Right ventricle myocardium superior (tissue), 1 donor: Measurements from ENCODE around the gene ZBTB12. TPM values are rescaled to one million over a fixed set of nuclear protein-coding genes. Genes with fewer than 3 reads are reported as not detected.
"Not testable (repeated sequence)": the region's sequence is repeated elsewhere in the genome, so short reads cannot be mapped to it uniquely, and the experiment has no call there.

Experiments used
- ATAC-seq: fragments of 200-7000 bp; cut with Tn5 transposase; one replicate; pipeline ENCODE4 v1.9.1; 2020; ENCODE audit warnings: mild to moderate bottlenecking; ENCODE audit not compliant: poor library complexity
- DNase-seq: peaks from one replicate; pipeline ENCODE4 v3.0.0-alpha.2; 2020
- intact Hi-C: fragments of 100-400 bp; cut with DNase I; formaldehyde crosslinking; loops from one replicate; pipeline ENCODE4 v1.11.2; 2022
- total RNA-seq: library from RNA; stranded (reverse); fragmentation: NEBNext Ultra II Directional; extraction: Animal tissue kit (Norgen Biotek cat#: 25700); gene quantifications from one replicate; pipeline ENCODE4 v1.2.1, GENCODE V29; 2021
- donor health status: DM: no; HTN: yes; CAD: no; lungs with severe emphysema.

The ZBTB12 gene
- total RNA-seq, 1 donor from 2014 or later = 3.1 TPM

DNA sequence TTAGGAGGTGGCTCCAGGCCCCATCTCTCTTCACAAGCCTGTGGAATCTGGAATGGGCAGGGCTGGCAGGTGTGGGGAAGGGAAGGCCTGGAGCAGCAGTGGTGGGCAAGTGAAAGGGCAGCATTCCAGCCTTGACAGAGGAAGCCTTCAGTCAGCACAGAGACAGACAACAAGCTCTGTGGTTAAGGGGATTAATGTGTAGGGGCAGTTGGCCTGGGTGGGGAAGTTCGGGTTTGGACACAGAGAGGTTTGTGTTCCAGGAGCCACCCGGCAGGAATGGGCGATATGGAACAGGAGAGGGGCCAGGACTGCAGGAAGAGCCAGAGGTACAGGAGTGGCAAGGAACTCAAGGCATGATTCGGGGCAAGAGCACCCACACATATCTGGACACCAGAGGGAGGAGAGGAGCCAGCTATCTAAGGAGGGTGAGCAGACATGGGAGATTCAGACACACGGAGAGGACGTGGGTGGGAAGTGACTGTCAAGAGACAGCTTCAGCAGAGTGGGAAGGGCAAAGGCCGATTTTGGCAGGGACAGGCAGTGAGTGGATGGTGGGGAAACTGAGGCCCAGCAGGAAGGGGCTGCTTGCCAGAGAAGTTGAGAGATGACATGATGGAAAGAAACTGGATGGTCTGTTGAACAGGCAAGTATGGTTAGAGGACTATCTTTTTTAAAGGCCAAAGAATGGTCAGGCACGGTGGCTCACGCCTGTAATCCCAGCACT, 20.6 kb downstream of the ZBTB12 start:
- no peak for DNase-seq
- no peak for ATAC-seq
- intact Hi-C loops = no loop called here

DNA sequence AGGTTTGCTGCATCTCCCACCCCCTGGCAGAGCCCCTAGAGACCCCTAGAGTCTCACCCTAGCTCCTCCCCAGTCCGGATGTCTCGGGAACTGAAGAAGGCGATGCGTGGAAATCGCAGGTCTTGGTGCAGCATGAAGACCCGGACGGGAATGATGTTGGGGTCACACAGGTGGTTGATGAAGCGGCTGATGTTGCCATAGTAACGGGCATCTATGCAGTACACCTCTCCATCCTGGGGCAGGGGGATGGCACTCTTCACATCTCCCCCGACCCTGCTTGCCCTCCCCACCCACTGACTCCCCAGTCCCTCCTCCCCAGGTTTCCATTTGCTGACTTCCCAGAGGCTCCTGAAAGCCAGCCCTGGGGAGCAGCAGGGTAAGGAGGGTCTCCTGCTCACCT, 21.3 kb downstream of the ZBTB12 start:
- intact Hi-C loops = no loop called here

DNA sequence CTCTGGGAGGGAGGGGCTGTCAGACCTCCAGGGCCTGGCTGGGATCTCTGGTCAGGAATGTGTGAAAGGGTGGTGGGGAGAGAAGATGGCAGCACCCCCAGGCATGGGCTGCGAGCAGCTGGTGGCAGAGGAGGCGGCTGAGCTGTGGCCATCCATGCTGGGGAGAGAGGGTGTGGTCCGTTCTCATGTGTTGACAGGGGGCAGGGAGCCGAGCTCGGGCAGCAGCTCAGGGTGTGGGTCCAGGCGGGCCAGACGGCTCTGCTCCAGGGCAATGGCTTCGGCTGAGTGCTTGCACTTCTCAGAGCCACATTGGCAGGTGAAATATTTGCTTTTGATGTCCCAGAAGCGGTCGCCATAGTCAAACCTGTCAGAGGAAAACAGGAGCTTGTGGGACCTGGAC, 22.0 kb downstream of the ZBTB12 start:
- ATAC-seq = no peak
- intact Hi-C loops = no loop called here
- DNase-seq = no peak

More for the DNA sequence above, 21.3 kb downstream of the ZBTB12 start:
- DNase-seq (no peak), ATAC-seq (no peak)

DNA sequence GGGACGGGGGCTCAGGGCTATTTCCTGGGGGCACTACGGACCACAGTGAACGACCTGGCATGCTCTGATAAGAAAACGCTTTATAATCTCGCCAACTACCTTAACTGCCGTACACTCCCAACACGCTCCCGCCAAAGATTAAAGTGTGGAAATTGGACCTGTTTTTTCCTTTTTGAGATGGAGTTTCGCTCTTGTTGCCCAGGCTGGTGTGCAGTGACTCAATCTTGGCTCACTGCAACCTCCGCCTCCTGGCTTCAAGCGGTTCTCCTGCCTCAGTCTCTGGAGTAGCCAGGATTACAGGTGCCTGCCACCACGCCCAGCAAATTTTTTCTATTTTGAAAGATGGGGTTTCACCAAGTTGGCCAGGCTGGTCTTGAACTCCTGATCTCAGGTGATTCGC, 22.7 kb downstream of the ZBTB12 start:
- no peak for DNase-seq
- intact Hi-C loops = no loop called here
- no peak for ATAC-seq

DNA sequence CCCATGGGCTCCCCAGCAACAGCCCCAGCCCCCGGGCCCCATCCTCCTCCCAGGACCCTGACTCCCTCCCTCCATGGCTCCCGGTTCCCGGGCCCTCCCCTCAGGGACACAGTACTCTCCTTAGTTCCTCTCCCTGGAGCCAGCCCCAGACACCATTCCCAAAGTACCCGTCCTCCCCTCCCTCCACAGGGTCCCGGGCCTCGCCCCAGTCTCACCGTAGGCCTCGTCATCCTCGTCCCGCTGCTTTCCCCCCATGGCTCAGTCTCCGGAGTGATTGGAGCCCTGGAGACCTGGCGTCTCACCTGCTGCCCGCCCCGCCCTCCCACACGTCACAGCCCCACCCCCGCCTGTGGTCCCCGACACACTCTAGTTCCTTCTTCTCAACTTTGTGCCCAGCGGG, 23.2 kb downstream of the ZBTB12 start, which contains the start of gene SLC44A4:
Gene SLC44A4 (minus strand): TSS at position 272 of the 400 bp plus-strand sequence. CDS start 17 bp downstream, at position 255.
- DNase-seq = no peak
- no peak for ATAC-seq
- intact Hi-C loops = no loop called here

DNA sequence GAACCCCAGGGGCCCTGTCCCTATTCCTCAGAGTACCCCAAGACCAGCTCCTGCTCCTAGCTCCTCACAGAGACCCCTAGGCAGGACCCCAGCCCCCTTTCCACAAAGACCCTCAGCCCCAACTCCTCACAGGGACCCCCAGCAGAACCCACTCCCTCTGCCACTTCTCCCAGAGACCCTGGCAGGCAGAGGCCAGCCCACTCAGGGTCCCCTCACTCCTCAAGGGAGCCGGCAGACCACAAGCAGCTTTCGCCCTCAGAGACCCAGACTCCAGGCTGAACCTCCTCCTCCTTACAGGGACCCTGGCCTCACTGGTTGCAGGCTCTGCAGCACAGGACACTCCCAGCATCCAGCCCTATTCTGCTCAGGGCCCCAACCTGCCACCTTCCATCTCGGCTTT, 23.7 kb downstream of the ZBTB12 start:
- intact Hi-C loops = no loop called here
- DNase-seq = no peak
- ATAC-seq = no peak

DNA sequence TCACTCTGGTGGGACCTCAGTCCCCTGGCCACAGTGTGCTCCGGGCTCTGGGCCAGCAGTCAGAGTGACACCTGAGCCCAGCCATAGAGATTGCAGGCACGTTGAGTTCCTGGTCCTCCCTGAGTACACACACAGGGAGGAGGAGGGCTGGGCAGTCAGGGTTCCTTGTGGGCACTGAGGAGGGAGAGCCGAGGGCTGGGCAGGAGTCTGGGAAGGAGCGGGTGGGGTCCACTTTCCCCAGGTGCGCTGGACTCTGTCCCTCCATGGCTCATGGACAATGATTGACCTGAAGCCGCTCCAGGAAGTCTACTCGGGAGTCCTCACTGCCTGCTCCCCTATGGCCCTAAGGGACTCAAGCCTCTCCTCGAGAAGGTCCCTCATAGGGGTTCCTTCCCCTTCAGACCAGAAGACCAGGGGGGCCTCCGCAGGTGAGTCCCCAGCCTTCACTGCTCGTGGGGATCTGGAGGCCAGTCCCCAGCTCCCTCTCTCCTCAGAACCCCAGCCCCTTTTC, 24.2 kb downstream of the ZBTB12 start:
- peak; percentile 43 for ATAC-seq
- no peak for DNase-seq
- intact Hi-C loops = no loop called here

DNA sequence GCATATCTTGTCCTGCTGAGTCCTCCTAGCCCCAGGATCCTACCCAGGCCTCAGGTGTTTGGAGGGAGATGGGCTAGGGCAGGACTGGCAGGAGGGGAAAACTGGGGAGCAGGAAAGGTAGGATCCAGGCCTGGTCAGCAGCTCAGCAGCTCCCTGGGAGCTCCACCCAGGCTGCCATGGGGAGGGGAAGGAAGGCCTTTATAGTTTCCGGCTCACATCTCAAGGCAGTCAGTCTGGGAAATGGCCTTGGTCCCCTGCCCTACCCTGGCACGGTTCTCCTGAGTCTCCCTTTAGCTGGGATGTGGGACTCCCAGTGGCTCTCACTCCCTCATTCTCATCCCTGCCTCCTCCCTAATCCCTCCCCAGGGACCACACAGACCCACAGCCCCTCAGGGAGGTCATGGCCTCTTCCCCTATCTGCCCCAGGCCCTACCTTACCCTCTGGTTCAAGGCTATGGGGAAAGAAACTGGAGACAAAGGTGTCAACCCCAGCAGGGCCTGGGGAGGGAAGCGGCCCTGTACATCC, 24.7 kb downstream of the ZBTB12 start:
- intact Hi-C loops = no loop called here
- ATAC-seq = peak; percentile 30
- DNase-seq = no peak

DNA sequence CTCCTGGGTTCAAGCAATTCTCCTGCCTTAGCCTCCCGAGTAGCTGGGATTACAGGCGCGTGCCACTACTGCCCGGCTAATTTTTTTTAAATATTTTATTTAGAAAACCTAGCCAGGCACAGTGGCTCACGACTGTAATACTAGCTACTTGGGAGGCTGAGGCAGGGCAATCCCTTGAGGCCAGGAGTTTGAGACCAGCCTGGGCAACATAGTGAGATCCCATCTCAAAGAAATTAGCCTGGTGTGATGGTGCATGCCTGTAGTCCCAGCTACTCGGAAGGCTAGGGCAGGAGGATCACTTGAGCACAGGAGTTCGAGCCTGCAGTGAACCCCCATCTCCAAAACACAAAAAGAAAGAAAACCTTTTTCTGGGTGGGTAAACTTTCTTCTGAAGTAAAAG, 25.5 kb downstream of the ZBTB12 start:
- intact Hi-C loops = no loop called here
- no peak for DNase-seq

DNA sequence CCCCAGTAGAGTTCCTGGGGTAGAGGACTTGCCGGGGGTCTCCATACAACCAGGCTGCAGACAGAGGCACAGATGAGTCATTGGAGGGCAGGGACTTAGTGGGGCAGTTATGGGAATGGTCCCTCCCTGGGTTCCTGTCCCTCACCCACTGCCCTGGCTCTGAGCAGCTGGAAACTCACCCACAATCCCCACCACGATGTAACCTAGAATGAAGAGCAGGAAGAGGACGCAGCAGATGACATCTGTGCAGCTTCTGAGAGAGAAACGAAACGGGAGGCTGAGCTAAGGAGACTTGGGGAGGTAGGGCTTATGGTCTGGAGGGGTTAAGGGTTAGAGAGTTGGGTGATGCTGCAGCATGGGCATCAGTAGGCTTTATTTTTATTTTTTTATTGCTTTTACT, 26.0 kb downstream of the ZBTB12 start:
- no peak for DNase-seq
- intact Hi-C loops = no loop called here
- ATAC-seq = no peak

More for the DNA sequence above, 25.5 kb downstream of the ZBTB12 start:
- ATAC-seq = no peak

DNA sequence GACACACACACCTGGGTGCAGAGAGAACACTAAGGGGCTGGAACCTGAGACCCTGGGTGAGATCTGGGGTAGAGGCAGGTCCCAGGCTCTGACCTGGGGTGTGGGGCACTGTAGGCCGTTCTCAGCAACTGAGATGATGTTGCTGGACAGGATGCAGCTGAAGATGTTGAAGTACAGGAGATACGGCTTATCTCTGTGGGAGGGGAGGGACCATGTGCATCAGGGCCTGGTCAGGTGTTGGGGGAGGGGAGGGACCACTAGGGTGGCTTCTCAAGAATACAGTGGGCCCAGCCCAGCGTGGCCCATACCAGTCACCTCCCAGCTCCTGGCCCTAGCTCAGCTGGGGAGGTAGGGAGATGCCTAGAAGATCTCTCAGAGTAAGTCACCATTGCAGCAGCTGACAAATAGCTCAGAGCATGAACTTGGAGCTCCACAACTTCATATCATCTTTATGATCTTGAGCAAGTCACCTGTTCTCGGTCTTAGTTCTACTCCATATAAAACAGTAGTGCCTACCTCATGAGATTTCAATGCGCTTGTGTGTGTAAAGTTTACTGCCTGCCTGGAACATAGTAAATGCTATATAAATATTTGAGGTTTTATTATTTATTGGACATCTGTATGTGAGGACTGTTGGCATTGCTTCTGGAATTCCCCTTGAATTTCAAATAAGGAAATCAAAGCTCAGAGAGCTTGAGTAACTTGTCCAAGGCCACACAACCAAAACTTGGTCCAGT, 26.9 kb downstream of the ZBTB12 start:
- DNase-seq (no peak), ATAC-seq (no peak)
- intact Hi-C loops = no loop called here

DNA sequence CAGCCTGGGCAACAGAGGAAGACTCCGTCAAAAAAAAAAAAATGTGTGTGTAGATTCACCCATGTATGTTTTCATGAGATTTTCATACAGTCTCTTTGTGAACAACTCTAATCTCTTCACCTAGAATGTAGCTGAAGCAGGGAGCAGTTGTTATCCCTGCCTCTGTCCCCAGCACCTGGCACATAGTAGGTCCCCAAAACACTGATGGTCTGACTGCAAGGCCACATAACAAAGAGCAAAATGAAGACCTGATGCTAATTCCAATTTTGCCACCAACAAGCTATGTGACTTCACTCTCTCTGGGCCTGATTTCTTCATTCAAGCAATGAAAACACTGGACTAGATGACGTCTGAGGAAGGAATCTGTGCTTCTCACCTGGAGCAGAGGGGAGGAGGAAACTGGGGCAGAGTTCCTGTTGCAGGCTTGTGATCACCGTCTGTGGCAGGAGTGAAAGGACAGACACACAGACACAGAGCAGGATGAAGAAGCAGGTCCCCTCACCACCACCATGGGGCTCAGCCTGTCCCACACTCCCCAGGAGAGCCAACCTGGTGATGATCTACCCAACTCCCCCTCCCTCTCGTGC, 27.7 kb downstream of the ZBTB12 start:
- intact Hi-C loops = no loop called here
- no peak for ATAC-seq
- no peak for DNase-seq

DNA sequence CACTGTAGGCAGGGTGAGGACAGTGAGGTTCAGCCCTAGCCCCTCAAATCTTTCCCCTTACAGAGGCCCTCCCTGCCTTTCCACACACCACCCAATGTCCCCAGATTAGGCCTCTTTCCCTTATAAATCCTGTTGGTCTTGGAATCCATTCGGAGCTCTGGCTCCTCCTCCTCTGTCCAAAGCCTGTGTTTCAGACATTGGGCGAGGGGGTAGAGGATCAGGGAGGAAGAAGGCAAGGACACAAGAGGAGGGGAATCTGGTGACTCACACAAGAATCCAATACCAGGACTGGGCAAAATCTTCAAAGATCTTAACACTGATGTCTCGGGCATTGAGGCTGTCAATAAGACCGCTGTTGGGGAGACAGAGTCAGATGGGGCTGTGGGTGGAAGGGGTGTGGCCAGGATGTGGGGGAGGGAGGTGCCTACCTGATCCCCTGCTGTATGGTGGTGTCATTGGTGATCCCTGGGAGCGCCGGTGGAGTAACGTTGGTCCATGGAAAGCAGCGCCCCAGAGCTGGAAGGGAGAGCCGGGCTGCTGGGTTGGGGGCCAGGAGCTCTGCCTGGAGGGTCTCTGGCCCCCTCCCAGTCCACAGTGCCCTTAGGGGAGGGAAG, 30.7 kb downstream of the ZBTB12 start:
- intact Hi-C loops = no loop called here
- DNase-seq = no peak
- no peak for ATAC-seq

DNA sequence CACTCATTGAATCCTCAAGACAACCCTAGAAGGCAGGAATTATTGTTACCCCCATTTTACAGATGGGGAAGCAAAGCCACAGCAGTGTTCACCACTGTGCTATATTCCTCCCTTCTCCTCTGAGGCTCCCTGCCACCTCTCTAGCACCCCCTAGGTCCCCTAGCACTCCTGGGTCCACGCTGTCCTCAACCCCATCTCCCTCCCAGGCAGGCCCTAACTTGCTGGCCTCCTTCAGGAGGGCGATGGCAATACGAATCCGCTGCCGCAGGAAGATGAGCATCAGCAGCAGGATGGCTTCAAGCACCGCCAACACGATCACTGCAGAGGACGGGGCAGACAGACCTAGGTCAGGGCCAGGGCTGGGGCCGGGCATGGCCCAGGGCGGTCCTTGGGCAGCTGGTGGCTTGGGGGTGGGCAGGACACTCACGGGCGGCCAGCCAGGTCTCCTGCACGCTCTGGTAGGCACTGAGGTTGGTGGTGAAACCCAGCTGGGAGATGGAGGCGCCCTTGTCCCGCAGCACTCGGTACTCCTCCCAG, 31.4 kb downstream of the ZBTB12 start:
- intact Hi-C loops = no loop called here
- DNase-seq = no peak
- no peak for ATAC-seq

DNA sequence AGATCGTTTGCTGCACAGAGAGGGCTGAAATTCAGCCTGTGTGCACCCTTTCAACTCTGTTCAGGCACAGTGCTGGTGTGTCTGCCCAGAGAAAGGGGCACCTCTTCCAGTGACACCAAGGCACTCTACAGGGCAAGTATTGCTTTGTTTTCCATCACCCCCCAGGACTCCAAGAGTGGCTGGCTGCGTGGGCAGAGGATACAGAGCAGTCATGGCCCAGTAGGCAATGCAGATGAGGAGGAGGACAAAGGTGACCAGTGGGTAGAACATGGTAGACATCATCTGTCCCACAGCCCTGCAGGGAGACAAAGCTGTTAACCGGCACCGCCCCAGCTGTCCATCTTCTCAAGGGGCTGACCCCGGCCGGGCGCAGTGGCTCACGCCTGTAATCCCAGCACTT, 32.5 kb downstream of the ZBTB12 start:
- ATAC-seq = no peak
- intact Hi-C loops = no loop called here

DNA sequence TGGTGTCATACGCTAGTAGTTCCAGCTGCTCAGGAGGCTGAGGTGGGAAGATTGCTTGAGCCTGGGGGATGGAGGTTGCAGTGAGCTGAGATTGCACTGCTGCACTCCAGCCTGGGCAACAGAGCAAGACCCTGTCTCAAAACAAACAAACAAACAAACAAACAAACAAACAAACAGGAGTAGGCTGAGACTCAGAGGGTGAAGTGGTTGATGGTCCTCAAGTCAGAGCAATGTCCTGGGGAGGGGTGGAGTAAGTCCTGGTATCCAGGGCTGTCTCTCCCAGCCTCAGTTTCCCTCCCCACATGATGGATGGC, 33.3 kb downstream of the ZBTB12 start:
- intact Hi-C loops, DNase-seq, ATAC-seq: not testable (repeated sequence)

More for the DNA sequence above, 32.5 kb downstream of the ZBTB12 start:
- DNase-seq = no peak

DNA sequence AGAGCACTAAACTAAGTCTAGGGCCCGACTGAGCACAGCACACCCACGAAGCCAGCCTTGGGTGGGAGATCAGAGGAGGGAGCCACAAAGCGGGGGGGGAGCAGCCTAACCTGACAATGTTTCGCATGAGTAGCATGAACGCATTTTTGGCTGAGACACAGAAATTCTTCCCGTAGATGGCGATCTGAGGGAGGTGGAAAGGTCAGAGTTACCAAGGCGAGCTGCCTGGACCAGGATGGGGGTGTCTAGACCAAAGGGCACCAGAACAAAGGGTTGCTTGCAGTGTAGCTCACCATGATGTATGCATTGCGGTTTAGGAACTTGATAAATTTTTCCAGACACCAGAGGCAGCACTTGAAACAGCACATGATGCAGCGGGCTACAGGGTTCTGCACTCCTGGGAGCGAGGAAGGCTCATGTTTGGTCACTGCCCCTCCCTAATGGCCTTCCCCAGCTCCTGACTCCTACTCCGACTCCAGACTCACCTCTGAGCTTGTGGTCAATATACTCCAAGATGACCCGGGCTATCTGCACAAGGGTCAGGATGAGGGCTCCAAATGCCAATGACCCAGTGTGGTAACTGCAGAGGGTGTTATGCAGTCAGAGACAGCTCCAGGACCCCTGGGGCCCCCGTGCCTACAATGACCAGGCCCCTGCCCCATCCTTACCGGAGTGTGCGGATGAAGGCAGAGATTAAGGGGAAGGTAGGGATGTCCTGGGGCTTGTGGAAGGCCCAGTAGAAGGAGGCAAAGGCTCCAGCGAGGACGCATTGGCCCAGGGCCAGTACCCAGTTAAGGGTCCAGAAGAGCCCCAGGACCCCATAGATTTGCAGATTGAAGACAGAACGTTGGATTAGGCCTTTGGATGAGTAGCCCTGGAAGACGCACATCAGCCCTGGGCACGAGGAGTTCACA, 36.4 kb downstream of the ZBTB12 start:
- intact Hi-C loops = no loop called here
- DNase-seq = no peak
- no peak for ATAC-seq

DNA sequence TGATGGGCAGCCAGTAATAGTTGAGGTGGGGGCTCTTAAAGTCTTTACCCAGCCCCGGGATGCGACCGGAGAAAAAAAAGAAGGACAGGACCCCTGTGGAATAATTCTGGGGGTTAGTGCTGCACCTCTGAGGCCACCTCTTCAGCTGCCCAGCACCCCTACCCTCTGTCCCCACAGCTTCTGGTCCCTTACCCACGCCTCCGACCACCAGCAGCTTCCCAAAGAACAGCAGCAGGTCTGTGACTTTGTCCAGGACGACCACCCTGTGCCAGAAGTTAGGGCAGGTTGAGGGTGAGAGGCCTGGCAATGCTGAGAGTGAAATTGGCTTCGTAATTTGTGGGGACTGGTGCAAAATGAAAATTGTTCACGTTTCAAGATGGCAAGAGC, 37.1 kb downstream of the ZBTB12 start:
- ATAC-seq = no peak
- intact Hi-C loops = no loop called here
- DNase-seq = no peak
